Measurements from ENCODE around the gene SLC24A3.

The SLC24A3 gene

GRCh38 chr20:19283490-19284025 is 71.1 kb downstream of the SLC24A3 start:
- no peak for TF ChIP-seq CTCF (IDR thresholded peaks at IDR 0.05; ENCODE audit: insufficient read depth, low read length, poor library complexity, severe bottlenecking)
- Histone ChIP-seq H3K27me3 (replicated peaks; ENCODE audit: control insufficient read depth, insufficient read depth, low read length) (no peaks in the 10 kb centered on the region; the same call in 1 of the 2 replicates), H3K4me3 (replicated peaks; ENCODE audit: low read depth, low read length) (no peak overlapping the region), H3K36me3 (ENCODE audit: control insufficient read depth, insufficient read depth, low read length) (no peaks in the 10 kb centered on the region)
- no peak for DNase-seq (ENCODE audit: extremely low read depth, insufficient read length)

GRCh38 chr20:19284400-19285178 is 72.1 kb downstream of the SLC24A3 start:
- Histone ChIP-seq H3K27me3 (replicated peaks; ENCODE audit: control insufficient read depth, insufficient read depth, low read length) (no peaks in the 10 kb centered on the region; the same call in 1 of the 2 replicates), H3K4me3 (replicated peaks; ENCODE audit: low read depth, low read length) (no peak overlapping the region), H3K36me3 (ENCODE audit: control insufficient read depth, insufficient read depth, low read length) (no peaks in the 10 kb centered on the region)
- DNase-seq (ENCODE audit: extremely low read depth, insufficient read length): no peak
- no peak for TF ChIP-seq CTCF (IDR thresholded peaks at IDR 0.05; ENCODE audit: insufficient read depth, low read length, poor library complexity, severe bottlenecking)

GRCh38 chr20:19285436-19285835 is 73.0 kb downstream of the SLC24A3 start:
- Histone ChIP-seq H3K36me3 (ENCODE audit: control insufficient read depth, insufficient read depth, low read length) (no peaks in the 10 kb centered on the region), H3K27me3 (replicated peaks; ENCODE audit: control insufficient read depth, insufficient read depth, low read length) (no peaks in the 10 kb centered on the region; the same call in 1 of the 2 replicates), H3K4me3 (replicated peaks; ENCODE audit: low read depth, low read length) (no peak overlapping the region)
- DNase-seq (ENCODE audit: extremely low read depth, insufficient read length): no peak
- no peak for TF ChIP-seq CTCF (IDR thresholded peaks at IDR 0.05; ENCODE audit: insufficient read depth, low read length, poor library complexity, severe bottlenecking)

GRCh38 chr20:19288061-19288460 is 75.6 kb downstream of the SLC24A3 start:
- TF ChIP-seq CTCF (IDR thresholded peaks at IDR 0.05; ENCODE audit: insufficient read depth, low read length, poor library complexity, severe bottlenecking): no peak
- Histone ChIP-seq H3K4me3 (replicated peaks; ENCODE audit: low read depth, low read length) (no peak overlapping the region), H3K36me3 (ENCODE audit: control insufficient read depth, insufficient read depth, low read length) (no peaks in the 10 kb centered on the region), H3K27me3 (replicated peaks; ENCODE audit: control insufficient read depth, insufficient read depth, low read length) (no peaks in the 10 kb centered on the region; the same call in 1 of the 2 replicates)
- no peak for DNase-seq (ENCODE audit: extremely low read depth, insufficient read length)

- DNase-seq (ENCODE audit: extremely low read depth, insufficient read length): no peak
- H3K27me3 ChIP-seq (replicated peaks; ENCODE audit: control insufficient read depth, insufficient read depth, low read length): no peaks in the 10 kb centered on the region; the same call in 1 of the 2 replicates
- no peak overlapping the region for H3K4me3 ChIP-seq (replicated peaks; ENCODE audit: low read depth, low read length)
- no peak for TF ChIP-seq CTCF (IDR thresholded peaks at IDR 0.05; ENCODE audit: insufficient read depth, low read length, poor library complexity, severe bottlenecking)
- H3K36me3 ChIP-seq (ENCODE audit: control insufficient read depth, insufficient read depth, low read length): no peaks in the 10 kb centered on the region
Measured at GRCh38 chr20:19288636-19289035, 76.2 kb downstream of the SLC24A3 start.
